Thyroid gland (tissue), 4 donors: Measurements from ENCODE around the gene PRSS27. TPM values are rescaled to one million over a fixed set of nuclear protein-coding genes. Genes with fewer than 3 reads are reported as not detected.

Experiments
- DNase-seq, 2 donors: peaks; one replicate each; pipeline ENCODE4 v3.0.0-alpha.2; 2019
- H3K27ac ChIP-seq, 3 donors: fragments of 200-600 bp; sonication (generic); 1 replicate in 2 of 3; 2 replicates in 1 of 3; pipeline ENCODE4 v1.5.1; 2016 to 2019; ENCODE audit warnings: mild to moderate bottlenecking in 1 of 3, moderate library complexity in 1 of 3
- H3K27me3 ChIP-seq: fragments of 200-600 bp; sonication (generic); one replicate; pipeline ENCODE4 v1.5.1; 2019
- H3K36me3 ChIP-seq, 2 donors: fragments of 200-600 bp; sonication (generic); one replicate each; pipeline ENCODE4 v1.5.1; 2016 to 2019
- H3K4me1 ChIP-seq, 2 donors: fragments of 200-600 bp; sonication (generic); one replicate each; pipeline ENCODE4 v1.5.1; 2017 to 2019
- H3K4me3 ChIP-seq, 3 donors: fragments of 200-600 bp; sonication (generic); replicated peaks in 1 of 3; 1 replicate in 2 of 3; 2 replicates in 1 of 3; pipeline ENCODE4 v1.5.1; 2016; ENCODE audit warnings: mild to moderate bottlenecking in 1 of 3
- H3K9me3 ChIP-seq: fragments of 200-600 bp; sonication (generic); one replicate; pipeline ENCODE4 v1.5.1; 2017
- POLR2A ChIP-seq, 2 donors: fragments of 450-650 bp; IDR thresholded peaks; one replicate each; pipeline ENCODE4 v1.6.1; 2017; ENCODE audit warnings: antibody characterized with exemption in 2 of 2, mild to moderate bottlenecking in 2 of 2, moderate library complexity in 1 of 2
- WGBS, 2 donors: methylation state at CpG; one replicate each; pipeline ENCODE4 v1.1.5; 2017; 5-methylcytosine and 5-hydroxymethylcytosine counted together
- intact Hi-C: fragments of 100-400 bp; cut with DNase I; formaldehyde crosslinking; loops from one replicate; pipeline ENCODE4 v1.15.1; 2023
- total RNA-seq, 4 donors: library from RNA; depleted of rRNA; stranded (reverse); fragments of >200 nt; gene quantifications; one replicate each; pipeline ENCODE4 v1.2.3, GENCODE V29; 2016
- TF ChIP-seq, protein P1 (sequence below), 6 experiments: fragments of 200-600 bp in 3 of 6; fragments of 450-650 bp in 3 of 6; sonication (generic) in 3 of 6; IDR thresholded peaks; one replicate each; pipeline ENCODE4 v1.5.1; 2016 to 2019; ENCODE audit warnings: antibody characterized with exemption in 6 of 6, mild to moderate bottlenecking in 2 of 6, inconsistent platforms in 1 of 6, moderate library complexity in 1 of 6

The PRSS27 gene
- total RNA-seq, 4 donors from 2014 or later = 1.1 to 1.5 (median 1.1) TPM; not detected in 1

DNA sequence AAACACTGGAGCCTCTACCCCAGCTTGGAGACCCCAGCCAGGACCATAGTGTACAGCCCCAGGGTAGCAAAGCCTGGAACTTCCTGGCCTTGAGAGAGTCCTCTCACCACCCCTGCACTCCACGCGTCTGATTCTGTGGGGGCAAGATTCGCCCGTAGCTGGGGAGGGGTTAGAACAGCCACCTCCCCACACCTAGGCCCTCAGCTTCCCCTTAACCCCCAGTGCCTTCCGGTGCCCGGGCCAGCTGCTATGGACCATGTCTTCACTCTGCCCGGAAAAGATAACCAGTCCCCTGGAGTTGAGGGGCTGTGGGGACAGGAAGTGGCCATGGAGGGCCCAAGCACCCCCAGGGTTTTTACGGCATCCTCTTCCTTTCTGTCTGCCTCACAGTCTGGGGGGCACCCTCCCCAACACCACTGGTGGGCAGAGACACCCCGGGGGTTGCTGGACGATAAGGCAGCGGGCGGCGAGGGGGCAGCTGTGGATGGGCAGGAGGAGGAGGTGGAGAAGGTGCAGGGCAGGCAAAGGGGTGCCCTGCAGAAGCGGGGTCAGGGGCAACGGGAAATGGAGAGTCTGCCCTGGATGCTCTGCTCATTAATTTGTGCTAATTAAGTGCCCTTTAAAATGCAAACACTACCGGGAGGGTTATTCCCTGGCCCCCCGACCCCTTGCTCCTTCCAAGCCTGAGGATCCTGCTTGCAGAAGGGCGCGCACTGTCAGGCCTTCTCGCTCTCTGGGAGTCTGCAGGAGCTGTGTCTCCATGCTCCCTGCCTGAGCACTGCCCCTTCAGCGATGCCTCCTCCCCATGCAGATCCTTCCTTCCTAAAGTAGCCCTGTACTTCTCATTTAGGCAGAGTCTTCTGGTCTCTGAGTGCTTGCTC is 2.4 kb downstream of the PRSS27 start:
- TF ChIP-seq, protein P1, sequence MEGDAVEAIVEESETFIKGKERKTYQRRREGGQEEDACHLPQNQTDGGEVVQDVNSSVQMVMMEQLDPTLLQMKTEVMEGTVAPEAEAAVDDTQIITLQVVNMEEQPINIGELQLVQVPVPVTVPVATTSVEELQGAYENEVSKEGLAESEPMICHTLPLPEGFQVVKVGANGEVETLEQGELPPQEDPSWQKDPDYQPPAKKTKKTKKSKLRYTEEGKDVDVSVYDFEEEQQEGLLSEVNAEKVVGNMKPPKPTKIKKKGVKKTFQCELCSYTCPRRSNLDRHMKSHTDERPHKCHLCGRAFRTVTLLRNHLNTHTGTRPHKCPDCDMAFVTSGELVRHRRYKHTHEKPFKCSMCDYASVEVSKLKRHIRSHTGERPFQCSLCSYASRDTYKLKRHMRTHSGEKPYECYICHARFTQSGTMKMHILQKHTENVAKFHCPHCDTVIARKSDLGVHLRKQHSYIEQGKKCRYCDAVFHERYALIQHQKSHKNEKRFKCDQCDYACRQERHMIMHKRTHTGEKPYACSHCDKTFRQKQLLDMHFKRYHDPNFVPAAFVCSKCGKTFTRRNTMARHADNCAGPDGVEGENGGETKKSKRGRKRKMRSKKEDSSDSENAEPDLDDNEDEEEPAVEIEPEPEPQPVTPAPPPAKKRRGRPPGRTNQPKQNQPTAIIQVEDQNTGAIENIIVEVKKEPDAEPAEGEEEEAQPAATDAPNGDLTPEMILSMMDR (IDR thresholded peaks at IDR 0.05) = no peak
- TF ChIP-seq POLR2A (IDR thresholded peaks at IDR 0.05) = no peak
- H3K4me3 ChIP-seq = no peak overlapping the region
- H3K36me3 ChIP-seq = no peaks in the 10 kb centered on the region
- intact Hi-C loops = loop anchor here (5.0 kb wide), 1 partner anchor 35 kb away; the partner anchor contains the start of gene KCTD5
- no peaks in the 10 kb centered on the region for H3K9me3 ChIP-seq
- WGBS, 2 donors = 82 to 89% methylated on average over 21 of the region's 21 CpGs
- DNase-seq = no peak
- H3K27me3 ChIP-seq = no peaks in the 10 kb centered on the region
- no peak overlapping the region for H3K27ac ChIP-seq
- H3K4me1 ChIP-seq = peaks cover 4 to 30% of the 10 kb centered on the region in 2 donors

DNA sequence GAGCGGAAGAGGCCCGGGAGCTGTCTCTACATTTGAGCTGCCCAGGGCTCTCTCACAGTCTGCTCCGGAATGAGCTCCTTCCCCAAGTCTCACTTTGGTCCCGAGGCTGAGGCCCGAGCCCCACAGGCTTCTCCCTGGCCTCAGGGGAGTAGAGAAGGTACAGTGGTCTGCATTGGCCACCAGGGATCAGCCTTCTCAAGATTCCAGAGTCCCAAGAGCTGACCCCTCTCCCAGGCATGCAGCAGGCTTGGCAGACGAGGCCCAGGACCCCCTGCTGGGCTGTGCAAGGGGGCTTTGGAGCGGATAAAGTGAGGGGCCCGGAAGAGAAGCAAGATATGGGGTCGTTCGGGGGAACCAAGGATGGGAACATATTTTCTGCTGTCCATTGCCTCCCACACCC is 3.1 kb downstream of the PRSS27 start:
- 84 to 91% methylated on average over 7 of the region's 10 CpGs for WGBS, 2 donors

GRCh38 chr16:2715966-2716885 is 3.8 kb downstream of the PRSS27 start:
- H3K9me3 ChIP-seq = no peaks in the 10 kb centered on the region
- no peak for TF ChIP-seq POLR2A (IDR thresholded peaks at IDR 0.05)
- TF ChIP-seq, protein P1 (IDR thresholded peaks at IDR 0.05) = no peak
- no peak overlapping the region for H3K27ac ChIP-seq
- peaks cover 4 to 23% of the 10 kb centered on the region in 2 donors for H3K4me1 ChIP-seq
- no peak for DNase-seq
- WGBS, 2 donors = 65% methylated on average over 14 to 15 of the region's 17 CpGs
- H3K4me3 ChIP-seq = no peak overlapping the region
- H3K27me3 ChIP-seq = no peaks in the 10 kb centered on the region
- H3K36me3 ChIP-seq = no peaks in the 10 kb centered on the region
- intact Hi-C loops = loop anchor here (5.0 kb wide), 1 partner anchor 34 kb away; the partner anchor contains the start of gene KCTD5

More for the DNA sequence above, 3.1 kb downstream of the PRSS27 start:
- intact Hi-C loops = loop anchor here (5.0 kb wide), 1 partner anchor 35 kb away; the partner anchor contains the start of gene KCTD5
- no peak overlapping the region for H3K27ac ChIP-seq
- H3K36me3 ChIP-seq = no peaks in the 10 kb centered on the region
- peaks cover 4 to 30% of the 10 kb centered on the region in 2 donors for H3K4me1 ChIP-seq
- no peaks in the 10 kb centered on the region for H3K27me3 ChIP-seq
- no peak for TF ChIP-seq POLR2A (IDR thresholded peaks at IDR 0.05)
- TF ChIP-seq, protein P1 (IDR thresholded peaks at IDR 0.05) = no peak
- H3K9me3 ChIP-seq = no peaks in the 10 kb centered on the region
- no peak for DNase-seq
- H3K4me3 ChIP-seq = no peak overlapping the region

- H3K4me3 ChIP-seq = no peak overlapping the region
These were observed 4.5 kb downstream of the PRSS27 start for GRCh38 chr16:2715519-2715918.

More at GRCh38 chr16:2715519-2715918, 4.5 kb downstream of the PRSS27 start:
- Histone ChIP-seq H3K4me1 (peaks cover 3 to 22% of the 10 kb centered on the region in 2 donors), H3K36me3 (no peaks in the 10 kb centered on the region), H3K27me3 (no peaks in the 10 kb centered on the region), H3K27ac (no peak overlapping the region), H3K9me3 (no peaks in the 10 kb centered on the region)
- TF ChIP-seq, protein P1 (IDR thresholded peaks at IDR 0.05) = no peak
- no peak for TF ChIP-seq POLR2A (IDR thresholded peaks at IDR 0.05)
- intact Hi-C loops = loop anchor here (5.0 kb wide), 1 partner anchor 33 kb away; the partner anchor contains the start of gene KCTD5
- WGBS, 2 donors = 12 to 28% methylated on average over 2 to 5 of the region's 33 CpGs
- DNase-seq = peak; percentile 53 to 55
